ENCODE data around the gene MACROD2.

- TF ChIP-seq POLR2A (IDR thresholded peaks at IDR 0.05), result no peak
- no peak for TF ChIP-seq CTCF (IDR thresholded peaks at IDR 0.05)
- no peak for TF ChIP-seq EP300 (IDR thresholded peaks at IDR 0.05)
Measured at GRCh38 chr20:15061061-15061430, 1065.7 kb downstream of the MACROD2 start.

All from tibial nerve (tissue), 4 donors.